T-helper 2 cell (primary cell): Measurements from ENCODE around the gene CHERP.

Source experiments
- DNase-seq, 5 experiments: peaks; one replicate each; pipeline versions ENCODE4 v3.0.0 to v3.0.0-alpha.2; 2012 to 2022

CHERP gene

GRCh38 chr19:16542910-16543472, 754 bp upstream of the CHERP start:
- peak in 1 of 5 experiments; percentile 18 for DNase-seq

- peak in 1 of 5 experiments; percentile 31 for DNase-seq
Measured at GRCh38 chr19:16541526-16542044, 652 bp downstream of the CHERP start.

- no peak for DNase-seq
Measured at GRCh38 chr19:16540948-16541347, 1.3 kb downstream of the CHERP start.

DNA sequence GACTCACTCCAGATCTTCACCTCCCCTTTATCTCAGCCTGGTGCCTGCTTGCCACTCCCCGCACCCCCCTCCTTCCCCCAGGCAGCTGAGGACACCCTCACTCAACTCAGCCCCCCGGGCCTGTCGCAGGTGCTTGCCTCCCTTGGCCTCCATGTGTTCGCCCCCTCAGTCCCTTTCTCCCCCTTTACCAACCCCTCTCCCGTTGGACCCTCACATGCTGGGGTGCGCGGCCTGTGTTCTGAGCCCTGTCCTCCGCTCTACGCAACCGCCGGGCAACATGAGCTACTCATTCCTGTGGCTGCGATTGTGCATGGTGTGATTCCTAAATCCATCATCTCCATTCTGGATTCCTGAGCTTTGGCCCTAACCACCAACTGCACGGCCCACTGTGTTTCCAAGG, 5.1 kb downstream of the CHERP start:
- DNase-seq: no peak

GRCh38 chr19:16536130-16536529, 6.1 kb downstream of the CHERP start:
- DNase-seq: no peak

DNA sequence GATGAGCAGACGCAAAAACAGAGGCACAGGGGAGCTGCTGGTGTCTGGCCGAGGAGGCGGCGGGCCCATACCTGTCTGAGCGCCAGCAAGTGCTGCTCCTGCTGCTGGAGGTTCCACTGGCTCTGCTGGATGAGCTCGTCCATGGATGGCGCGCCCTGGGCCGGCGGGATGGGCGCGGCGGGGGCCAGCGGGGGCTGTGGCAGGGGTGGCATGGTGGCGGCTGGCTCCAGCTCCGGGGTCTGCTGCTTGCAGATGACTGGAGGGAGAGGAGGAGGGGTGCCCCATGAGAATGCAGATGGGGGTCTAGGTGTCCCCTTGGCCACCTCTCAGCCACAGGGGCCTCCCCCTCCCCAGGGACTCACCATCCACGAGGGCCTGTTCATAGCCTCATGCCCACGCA, 6.9 kb downstream of the CHERP start:
- DNase-seq: no peak

- DNase-seq: no peak
Measured at GRCh38 chr19:16532440-16533234, 9.6 kb downstream of the CHERP start.

DNA sequence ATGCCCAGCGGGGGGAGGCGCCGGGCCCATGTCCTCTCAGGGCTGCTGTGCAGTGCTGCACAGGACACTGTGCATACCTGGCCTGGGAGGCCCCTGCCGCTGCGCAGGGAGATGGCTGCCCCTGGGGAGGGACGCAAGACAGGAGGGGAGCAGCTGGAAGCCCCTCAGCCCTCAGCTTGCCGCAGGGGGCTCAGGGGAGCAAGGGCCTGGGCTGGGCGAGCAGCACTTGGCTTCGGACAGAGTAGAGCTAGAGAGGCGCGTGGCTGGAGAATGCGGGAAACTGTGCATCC, 10.9 kb downstream of the CHERP start:
- no peak for DNase-seq

- DNase-seq: no peak
Measured at GRCh38 chr19:16530540-16531379, 11.5 kb downstream of the CHERP start.

DNA sequence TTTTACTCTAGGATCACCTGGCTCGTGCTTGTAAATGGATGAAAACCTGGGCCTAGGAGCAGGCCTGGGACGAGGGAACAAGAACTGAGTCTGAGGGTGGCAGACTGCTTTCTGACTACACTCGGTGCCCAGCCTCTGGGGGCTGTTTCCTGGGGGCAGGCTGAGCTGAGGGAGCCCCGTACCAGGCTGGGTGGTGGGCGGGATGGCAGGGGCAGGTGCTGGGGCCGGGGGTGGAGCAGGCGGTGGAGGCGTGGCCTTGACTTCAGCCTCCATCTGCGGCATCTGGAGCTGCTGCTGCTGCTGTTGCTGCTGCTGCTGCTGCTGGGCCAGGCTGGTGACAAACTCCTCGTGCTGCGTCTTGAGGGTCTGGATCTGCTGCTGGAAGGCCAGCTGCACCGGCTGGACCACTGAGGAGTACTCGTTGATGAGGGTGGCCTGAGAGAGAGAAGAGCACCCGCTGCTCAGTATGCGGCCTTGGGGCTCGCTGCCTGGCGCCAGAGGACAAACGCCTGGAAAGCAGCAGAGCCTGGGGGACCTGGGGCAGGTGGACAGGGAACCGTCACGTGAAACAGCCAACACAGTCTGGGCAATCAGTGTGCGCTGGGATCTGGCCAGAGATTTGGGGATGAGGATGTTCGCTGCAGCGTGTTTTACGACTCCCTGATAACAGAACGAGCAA, 12.6 kb downstream of the CHERP start:
- no peak for DNase-seq

- peak in 4 of 5 experiments; percentile 18 to 64 (median 30) for DNase-seq
Measured at GRCh38 chr19:16527971-16528521, 14.2 kb downstream of the CHERP start.

- DNase-seq: no peak
Measured at GRCh38 chr19:16527334-16527935, 14.8 kb downstream of the CHERP start.

DNA sequence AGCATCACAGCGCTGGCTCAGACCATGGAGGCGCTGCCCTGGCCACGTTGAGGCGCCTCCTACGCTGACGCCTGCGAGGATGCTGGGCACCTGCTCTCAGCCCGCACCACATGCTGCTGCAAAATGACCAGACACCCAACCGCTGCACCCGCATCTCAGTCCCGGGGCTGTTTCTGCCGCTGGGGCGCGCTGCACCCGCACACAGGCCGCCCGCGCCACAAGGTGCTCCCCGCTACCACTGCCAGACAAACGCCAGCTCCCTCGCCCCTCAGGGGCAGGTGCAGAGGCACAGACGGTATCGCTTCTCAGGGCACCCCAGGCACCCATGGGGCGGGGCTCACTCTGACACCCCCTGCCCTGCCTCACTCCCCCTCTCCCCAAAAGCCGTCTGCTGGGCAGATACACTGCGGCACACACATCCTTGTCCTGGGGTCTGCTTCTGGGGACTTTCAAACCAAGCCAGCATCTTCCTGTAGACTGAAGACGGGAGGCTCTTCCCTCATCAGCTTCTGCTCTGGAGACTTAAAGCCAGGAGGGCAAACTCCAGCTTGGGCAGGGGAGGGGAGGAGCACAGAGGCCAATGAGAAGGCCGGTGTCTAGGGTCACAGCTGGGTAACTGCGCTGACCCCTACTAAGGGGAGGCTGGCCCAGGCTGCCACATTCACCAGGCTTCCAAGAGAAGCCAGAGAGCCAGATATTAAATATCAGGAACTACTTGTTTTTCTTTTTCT, 16.3 kb downstream of the CHERP start:
- DNase-seq: no peak

DNA sequence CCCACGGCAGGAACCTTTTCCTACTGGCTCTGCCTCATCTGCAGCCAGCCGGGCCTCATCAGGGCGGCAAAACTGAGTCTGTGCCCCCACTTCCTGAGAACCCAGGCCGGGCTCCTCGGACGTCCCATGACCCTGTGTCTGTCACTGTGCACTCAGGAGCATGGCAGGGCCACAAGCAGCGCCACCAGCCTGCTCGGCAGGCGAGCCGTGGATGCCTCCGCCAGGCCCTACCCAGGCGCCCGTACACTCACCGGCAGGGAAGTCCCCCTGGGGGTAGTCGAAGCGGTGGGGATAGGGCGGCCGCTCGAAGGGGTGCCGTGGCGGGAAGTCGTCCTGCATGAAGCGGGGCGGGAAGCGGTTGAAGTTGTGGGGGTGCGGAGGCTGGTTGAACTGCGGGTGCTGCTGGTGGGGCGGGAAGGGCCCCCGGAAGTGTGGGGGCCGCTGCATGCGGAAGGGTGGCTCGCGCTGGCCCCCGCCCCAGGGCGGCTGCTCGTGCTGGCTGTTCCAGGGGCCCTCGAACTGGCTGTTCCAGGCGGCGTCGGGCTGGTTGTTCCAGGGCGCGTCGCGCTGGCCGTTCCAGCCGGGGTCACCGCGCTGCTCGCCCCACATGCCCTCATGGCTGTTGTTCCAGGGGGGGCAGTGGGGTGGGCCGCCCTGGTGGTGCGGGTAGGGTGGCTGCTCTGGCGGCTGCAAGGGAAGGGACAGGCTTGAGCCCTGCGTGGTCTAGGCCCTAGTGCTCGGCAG, 17.1 kb downstream of the CHERP start:
- no peak for DNase-seq

- no peak for DNase-seq
Measured at GRCh38 chr19:16522559-16523377, 19.5 kb downstream of the CHERP start.

DNA sequence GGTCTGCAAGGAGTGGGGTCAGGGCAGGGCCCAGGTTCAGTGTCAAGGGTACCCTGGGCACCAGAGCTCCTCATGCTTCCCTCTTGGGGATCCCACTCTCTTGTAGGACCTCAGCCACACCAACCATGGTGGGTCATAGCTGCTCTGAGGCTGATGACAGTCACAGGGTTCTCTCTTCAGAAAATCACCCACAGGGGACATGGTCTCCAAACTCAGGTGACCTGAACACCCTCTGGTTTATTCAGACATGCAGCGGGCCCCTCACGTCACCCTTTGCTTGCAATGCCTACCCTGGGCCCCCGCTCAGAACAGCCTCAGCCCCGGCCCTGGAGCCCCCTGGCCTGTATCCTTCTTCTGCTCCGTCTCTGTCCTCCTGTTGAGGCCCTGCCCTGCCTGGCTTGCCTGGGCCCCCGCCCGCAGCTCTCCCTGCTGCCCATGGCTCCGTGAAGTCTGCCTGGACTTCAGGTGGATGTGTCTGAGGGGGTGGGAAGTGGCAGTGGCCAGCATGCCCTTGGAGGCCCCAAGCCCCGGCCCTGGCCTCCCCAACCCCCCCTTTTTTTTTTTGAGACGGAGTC, 20.4 kb downstream of the CHERP start:
- DNase-seq: no peak

GRCh38 chr19:16520986-16521624, 21.1 kb downstream of the CHERP start:
- no peak for DNase-seq

GRCh38 chr19:16520074-16520973, 21.9 kb downstream of the CHERP start:
- DNase-seq: no peak
